ENCODE data around the gene MLLT6. TPM values are rescaled to one million over a fixed set of nuclear protein-coding genes. Genes with fewer than 3 reads are reported as not detected.
"Not testable (repeated sequence)": the region's sequence is repeated elsewhere in the genome, so short reads cannot be mapped to it uniquely, and the experiment has no call there.

Gene MLLT6
- total RNA-seq, 2 donors from 2014 or later: 79.7 to 82.4 TPM

DNA sequence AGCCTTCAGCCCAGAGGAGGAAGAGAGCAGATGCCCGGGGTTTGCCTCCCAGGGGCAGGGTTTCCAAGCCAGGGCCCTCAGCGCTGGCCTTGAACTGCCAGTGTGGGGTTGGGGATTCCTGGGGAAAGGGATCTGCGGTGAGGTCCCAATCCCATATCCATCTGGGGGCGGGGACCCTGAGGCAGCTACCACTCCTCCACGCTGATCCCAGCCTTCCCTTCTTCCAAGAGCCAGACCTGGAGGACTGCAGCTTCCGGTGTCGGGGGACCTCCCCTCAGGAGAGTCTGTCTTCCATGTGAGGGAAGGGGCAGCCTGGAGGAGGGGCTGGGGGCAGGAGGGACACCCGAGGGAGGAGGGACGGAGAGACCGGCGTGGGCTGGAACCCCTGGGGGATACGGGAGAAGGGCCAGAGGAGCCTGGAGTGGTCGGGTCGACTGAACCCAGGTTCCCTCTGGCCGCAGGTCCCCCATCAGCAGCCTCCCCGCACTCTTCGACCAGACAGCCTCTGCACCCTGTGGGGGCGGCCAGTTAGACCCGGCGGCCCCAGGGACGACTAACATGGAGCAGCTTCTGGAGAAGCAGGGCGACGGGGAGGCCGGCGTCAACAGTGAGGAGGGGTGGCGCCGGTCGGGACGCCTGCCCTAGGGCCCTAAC, 14.3 kb downstream of the MLLT6 start:
- no peak for DNase-seq (ENCODE audit: low spot score)
- intact Hi-C loops (cut with DNase I): no loop called here

DNA sequence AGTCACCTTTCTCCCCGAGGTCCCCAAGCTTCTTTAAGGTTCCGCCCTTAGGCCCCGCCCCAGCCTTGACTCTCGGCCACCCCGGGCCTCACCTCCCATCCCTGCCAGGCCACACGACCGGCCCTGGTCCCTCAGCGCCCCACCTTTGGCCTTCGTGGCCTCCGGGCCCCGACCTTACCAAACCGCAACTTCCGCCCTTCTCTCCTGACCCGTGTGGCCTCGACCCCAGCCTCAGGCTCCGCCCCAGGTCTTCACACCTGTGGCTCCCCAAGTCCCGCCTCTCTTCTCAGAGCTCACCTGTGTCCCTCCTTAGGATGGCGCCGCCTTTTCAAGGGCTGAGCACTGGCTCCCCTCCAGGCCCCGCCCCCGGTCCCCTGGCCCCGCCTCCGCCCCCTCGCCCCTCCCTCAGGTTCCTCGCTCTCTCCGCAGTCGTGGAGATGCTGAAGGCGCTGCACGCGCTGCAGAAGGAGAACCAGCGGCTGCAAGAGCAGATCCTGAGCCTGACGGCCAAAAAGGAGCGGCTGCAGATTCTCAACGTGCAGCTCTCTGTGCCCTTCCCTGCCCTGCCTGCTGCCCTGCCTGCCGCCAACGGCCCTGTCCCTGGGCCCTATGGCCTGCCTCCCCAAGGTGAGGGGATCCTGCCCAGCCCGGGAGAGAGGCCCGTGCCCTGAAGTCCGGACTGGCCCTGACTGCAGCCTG, 15.0 kb downstream of the MLLT6 start:
- no peak for DNase-seq (ENCODE audit: low spot score)
- intact Hi-C loops (cut with DNase I): no loop called here

DNA sequence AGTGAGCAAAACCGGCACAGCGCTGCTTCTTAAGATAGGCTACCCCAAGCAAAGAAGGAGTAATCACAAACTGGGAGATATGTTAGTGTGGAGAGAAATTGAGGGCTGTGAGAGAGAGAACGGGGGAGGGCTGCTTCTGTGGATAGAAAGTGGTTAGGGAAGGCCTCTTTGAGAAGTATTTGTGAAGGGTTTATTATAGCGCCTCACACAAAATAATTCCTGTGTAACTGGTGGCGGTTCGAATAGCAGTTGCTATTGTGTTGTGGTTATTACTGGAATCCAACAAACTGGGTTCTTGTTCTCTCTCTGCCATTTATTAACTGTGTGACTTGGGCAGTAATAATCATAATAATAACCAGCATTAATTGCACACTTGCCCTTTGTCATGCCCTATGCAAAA, 15.9 kb downstream of the MLLT6 start:
- intact Hi-C loops (cut with DNase I): no loop called here
- no peak for DNase-seq (ENCODE audit: low spot score)

DNA sequence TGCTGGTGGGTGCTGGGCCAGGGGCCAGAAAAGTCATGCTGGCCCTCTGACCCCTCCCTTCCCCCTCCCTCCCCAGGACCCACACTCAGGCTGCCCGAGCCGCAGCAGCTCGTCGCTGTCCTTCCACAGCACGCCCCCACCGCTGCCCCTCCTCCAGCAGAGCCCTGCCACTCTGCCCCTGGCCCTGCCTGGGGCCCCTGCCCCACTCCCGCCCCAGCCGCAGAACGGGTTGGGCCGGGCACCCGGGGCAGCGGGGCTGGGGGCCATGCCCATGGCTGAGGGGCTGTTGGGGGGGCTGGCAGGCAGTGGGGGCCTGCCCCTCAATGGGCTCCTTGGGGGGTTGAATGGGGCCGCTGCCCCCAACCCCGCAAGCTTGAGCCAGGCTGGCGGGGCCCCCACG, 16.7 kb downstream of the MLLT6 start:
- no peak for DNase-seq (ENCODE audit: low spot score)
- intact Hi-C loops (cut with DNase I): no loop called here

DNA sequence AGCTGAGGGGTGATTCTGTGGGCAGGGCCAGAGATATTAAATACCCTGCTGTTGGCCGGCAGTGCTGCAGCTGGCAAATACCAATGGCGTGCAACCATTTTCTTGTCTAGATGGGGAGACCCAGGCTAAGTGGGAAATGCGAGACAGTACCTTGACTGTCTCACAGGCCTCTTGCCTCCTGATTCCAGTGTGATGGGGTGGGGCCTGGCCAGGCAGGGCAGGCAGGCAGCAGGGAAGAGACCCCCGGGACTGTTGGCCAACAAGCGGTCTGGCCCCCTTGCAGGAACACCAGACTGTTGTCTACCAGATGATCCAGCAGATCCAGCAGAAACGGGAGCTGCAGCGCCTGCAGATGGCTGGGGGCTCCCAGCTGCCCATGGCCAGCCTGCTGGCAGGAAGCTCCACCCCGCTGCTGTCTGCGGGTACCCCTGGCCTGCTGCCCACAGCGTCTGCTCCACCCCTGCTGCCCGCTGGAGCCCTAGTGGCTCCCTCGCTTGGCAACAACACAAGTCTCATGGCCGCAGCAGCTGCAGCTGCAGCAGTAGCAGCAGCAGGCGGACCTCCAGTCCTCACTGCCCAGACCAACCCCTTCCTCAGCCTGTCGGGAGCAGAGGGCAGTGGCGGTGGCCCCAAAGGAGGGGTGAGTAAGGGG, 19.4 kb downstream of the MLLT6 start:
- intact Hi-C loops (cut with DNase I): no loop called here
- peak; percentile 87 for DNase-seq (ENCODE audit: low spot score)

DNA sequence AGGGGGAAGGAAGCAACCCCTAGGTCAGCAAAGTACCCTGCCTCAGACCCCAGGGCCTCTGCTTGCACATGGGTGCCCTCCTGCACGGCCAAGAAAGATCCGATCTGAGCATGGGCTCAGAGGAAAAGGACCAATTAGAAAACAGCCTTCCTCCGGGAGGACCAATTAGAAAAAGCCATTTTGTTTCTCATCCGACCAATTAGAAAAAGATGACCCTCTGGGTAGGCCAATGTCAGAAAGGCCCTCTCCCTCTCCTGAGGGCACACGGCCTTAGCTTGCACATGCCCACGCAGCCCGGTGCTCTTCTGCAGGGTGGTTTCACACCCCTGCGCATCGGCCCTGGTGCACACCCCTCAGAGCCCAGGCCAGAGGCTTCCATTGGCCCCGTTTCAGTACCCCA, 20.0 kb downstream of the MLLT6 start:
- DNase-seq (ENCODE audit: low spot score): no peak
- intact Hi-C loops (cut with DNase I): no loop called here

DNA sequence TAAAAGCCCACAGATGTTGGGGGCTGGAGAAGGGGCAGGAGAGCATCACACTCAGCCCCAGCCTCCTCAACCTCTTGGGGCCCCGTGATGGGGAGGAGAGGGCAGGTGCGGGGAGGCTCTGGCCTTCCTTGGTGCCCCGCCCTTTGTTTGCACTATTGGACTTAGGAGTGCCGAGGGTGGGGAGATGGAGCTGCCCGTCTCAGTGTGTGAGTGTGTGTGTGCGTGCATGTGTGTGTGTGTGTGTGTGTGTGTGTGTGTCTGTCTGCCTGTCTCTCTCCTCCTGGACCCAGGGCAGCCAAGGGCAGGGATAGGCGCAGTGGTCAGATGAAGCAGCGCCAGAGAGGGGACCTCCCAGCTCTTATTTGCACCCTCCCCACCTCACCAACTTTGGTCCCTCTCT, 21.1 kb downstream of the MLLT6 start:
- intact Hi-C loops (cut with DNase I); DNase-seq (ENCODE audit: low spot score): not testable (repeated sequence)

DNA sequence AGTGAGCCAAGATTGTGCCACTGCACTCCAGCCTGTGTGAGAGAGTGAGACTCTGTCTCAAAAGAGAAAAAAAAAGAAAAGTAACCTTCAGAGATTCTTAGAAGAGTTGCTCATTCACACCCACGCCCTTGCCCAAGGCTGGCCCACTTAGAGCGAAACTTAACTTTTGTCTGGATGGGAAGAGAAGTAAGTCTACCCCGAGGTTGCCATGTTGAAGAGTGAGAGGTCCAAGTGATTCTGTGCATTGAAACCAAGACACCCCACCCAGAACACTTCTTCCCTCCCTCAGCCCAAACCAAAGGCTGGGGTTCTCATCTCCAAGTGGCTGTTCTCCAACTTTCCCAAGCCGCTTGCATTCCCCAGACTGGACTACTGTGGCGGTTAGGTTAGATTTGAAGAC, 22.7 kb downstream of the MLLT6 start:
- DNase-seq (ENCODE audit: low spot score): no peak
- intact Hi-C loops (cut with DNase I): no loop called here

DNA sequence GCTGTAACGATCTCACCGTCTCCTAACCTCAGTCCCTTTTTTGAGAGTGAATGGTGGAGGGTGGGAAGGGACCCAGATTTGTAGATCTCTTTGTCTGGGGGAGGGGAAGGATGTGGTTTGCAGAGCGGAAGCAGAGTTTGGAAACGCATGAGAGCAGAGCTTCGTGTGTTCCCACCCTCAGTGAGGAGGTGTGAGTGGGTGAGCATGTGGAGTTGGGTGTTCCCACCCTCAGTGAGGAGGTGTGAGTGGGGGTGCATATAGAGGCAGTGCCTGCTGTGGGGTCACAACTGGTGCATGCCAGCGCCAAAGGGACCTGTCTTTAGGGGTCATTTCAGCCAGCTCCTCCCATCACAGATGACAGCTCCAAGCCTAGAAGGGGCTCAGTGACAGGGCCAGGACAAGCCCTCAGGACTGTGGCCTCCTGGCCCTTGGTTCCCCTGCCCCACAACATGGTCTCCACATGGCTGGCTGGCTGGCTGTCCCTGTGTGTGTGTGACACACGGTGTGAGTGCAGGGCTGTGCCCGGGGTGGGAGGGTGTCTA, 23.3 kb downstream of the MLLT6 start:
- intact Hi-C loops (cut with DNase I): no loop called here
- no peak for DNase-seq (ENCODE audit: low spot score)

DNA sequence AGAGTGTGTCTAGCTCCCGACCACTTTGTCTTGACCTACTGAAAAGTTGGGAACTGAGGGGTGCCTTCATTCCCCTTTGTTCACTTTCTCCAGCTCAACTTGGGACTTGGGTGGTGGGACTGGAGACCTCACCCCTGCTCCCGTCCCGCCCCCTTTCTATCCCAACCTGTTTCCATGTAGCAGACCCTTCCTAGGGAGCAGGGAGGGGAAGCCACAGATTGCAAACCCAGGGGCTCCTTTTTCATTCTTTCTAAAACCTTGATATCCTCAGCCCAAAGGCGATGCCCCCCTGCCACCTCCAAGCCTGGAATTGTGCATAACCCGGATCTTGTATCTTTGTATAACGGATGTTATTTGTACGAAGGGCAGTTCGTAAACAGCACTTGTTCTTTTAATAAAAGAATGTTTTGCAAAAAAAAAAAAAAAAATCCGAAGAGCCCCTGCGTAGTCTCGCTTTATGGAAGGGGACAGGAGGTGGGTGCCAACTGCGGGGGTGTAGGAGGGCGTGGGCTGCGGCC, 24.4 kb downstream of the MLLT6 start:
- intact Hi-C loops (cut with DNase I): no loop called here
- no peak for DNase-seq (ENCODE audit: low spot score)

DNA sequence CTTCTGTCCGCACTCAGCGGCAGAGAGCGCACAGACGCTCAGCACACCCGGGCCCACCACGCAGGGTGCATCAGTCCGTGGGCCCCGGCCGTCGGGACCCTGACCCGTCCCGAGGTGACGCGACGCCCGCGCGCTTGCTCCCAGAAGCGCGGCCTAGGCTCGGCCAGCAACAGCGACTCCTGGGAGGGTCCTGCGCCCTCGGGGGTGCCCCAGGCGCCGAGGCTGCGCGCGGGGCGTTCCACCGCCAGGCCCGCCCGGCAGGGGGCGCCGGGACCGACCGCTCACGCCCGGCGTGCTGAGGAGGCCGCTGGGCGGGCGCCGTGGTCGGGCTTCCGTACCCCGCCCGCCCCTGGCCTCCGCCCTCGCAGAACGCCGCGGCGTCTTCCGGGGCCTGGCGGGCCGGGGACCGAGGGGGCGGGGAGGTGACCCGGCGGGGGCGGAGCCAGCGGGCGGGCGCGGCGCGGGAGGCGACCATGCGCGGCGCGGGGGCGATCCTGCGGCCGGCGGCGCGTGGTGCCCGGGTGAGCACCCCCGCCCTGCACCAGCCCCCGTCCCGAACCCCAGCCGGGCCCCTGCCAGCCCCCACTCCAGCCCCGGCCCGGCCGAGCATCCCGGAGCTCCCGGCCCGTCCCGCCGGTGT, 24.9 kb downstream of the MLLT6 start, which contains the start of gene CISD3:
Gene CISD3, plus strand, starts transcription at position 456 of the 640 bp plus-strand sequence. Its CDS starts 18 bp downstream, at position 474.
- DNase-seq (ENCODE audit: low spot score): peak; percentile 95
- intact Hi-C loops (cut with DNase I): loop anchor here in 1 of 2 donors (5.0 kb wide), 1 partner anchor 53 kb away; no protein-coding TSS in a partner anchor

DNA sequence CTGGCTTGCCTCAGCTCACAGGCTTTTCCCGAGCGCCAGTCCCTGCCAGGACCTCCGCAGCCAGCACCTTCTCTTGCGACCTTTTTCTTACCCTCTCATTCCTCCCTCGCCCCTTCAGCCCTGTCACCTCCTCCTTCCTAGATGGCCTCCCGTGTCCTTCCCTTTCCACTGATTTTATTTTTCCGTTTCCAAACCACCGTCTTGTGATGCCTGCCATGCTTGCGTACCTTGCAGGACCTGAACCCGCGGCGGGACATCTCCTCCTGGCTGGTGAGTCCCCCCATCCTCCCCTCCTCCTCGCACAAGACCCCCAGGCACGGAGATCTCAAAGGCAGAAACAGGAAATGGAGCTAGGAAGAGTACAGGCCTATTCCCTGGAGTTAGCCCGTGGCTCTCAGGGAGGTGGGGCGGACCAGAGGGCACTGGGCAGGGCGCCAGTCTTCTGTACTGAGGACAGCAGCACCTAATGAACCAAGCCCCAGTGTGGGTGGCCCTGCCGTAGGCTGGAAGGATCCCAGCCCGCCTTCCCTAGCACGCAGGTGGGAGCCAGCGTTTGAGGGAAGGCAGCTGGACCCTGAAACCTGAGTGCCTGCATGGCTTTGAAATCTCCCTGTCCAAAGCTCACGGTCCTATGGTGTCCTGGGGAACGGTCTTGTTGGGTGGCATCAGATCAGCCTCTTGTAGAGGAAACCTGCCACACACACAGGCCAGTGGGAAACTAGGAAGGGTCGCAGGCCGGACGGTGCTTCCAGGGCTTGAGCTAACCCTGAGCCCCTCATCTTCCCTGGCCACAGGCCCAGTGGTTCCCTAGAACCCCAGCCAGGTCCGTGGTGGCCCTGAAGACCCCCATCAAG, 25.7 kb downstream of the MLLT6 start:
- intact Hi-C loops (cut with DNase I): loop anchor here in 1 of 2 donors (5.0 kb wide), 1 partner anchor 53 kb away; no protein-coding TSS in a partner anchor
- DNase-seq (ENCODE audit: low spot score): peak; percentile 90

DNA sequence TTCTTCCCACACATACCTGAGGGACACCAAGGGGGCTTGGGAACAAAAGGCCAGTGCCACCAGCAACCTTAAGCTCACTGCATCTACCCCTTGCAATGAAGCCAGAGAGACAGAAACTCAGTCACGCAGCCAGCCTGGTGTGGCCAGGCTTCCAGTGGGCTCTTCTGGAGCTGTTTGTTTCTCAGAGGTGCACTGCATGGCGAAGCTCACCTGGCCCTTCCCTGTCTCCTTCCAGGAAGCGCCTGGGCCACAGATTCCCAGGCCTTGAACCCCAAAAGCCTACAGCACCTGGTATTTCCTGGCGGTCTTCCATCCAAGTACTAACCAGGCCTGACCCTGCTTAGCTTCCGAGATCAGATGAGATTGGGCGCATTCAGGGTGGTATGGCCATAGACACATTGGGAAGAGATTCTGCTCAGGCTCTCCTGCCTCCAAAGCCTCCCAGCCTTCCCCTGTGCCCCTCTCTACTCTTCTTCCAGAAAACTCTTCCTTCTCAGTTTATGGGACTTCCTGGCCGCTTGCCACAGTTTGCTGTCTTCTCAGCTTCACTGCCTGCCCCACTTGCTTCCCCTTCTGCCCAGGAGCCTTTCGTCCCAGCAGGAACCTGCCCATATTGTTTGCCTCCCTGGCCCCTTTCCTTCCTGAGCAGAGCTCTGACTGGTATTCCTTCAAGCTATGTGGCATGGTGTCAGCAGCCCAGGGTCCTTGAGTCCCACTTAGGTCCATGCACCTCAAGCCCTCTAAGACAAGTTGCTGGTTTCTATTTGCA, 26.6 kb downstream of the MLLT6 start:
- no peak for DNase-seq (ENCODE audit: low spot score)
- intact Hi-C loops (cut with DNase I): loop anchor here in 1 of 2 donors (5.0 kb wide), 1 partner anchor 54 kb away; no protein-coding TSS in a partner anchor

DNA sequence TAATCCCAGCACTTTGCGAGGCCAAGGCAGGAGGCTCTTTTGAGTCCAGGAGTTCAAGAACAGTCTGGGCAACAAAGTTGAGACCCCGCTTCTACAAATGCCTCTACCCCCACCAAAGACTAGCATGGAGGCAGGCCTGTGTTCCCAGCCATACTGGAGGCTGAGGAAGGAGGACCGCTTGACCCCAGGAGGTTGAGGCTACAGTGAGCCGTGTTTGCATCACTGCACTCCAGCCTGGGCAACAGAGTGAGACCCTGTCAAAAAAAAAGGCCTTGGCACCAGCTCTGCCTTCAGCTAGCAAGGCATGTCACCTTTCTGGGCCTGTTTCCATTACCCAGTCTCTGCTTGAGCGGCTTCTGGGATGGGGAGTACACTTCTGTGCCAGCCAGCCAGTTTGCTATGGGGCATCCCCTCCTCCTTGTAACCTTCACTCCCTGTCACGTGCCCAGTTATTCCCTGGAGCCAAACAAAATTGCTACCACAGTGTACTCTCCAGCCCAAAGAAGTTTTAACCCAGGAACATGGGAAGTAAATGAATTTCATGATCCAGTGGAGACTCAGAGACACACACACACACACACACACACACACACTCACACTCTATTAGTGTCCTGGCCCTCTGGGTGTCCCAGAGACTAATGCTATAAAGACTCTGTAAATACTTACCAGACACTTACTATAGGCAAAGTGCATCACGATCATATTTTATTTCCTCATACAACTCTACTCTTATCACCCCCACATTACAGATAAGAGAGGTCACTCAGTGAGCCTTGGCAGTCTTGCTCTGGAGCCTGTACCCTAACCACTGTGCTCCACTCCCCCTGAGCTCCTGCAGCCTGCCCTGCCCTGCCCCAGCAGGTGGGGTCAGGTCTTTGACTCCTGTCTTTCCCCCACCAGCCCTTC, 27.6 kb downstream of the MLLT6 start:
- intact Hi-C loops (cut with DNase I): loop anchor here in 1 of 2 donors (5.0 kb wide), 1 partner anchor 55 kb away; no protein-coding TSS in a partner anchor
- DNase-seq (ENCODE audit: low spot score): no peak

DNA sequence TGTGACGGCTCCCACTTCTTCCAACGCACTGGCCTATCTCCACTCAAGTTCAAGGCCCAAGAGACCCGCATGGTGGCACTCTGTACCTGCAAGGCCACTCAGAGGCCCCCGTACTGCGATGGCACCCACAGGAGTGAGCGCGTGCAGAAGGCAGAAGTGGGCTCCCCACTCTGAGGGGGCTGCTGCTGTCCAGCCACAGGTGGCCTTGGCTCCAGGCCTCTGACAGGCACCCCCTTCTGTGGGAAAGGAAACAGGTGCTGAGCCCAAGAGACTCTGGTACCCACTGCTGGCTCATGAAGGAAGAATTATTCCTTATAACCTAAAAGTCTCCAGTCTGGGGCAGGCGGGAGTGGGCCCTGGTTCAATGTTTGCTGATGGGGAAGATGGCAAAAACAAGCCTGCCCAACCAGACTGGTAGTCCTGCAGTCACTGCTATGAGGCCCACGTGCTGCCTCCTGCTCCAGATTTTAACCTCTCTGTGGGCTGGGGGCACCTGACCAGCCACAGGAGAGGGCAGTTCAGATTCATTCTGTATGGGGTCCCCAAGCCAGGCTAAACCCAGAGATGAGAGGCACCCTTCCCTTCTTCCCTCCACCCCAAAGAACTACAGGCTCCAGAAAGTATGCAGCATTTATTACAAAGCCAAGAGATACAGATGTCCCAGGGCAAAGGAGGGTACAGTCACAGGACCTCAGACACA, 28.4 kb downstream of the MLLT6 start:
- intact Hi-C loops (cut with DNase I): loop anchor here in 1 of 2 donors (5.0 kb wide), 1 partner anchor 56 kb away; no protein-coding TSS in a partner anchor
- DNase-seq (ENCODE audit: low spot score): no peak

Data from posterior vena cava (tissue), 2 donors.